ENCODE data around the gene COMTD1. TPM values are rescaled to one million over a fixed set of nuclear protein-coding genes. Genes with fewer than 3 reads are reported as not detected.
A peak's percentile ranks its signal among the peaks of the same experiment; 100 is the strongest.
"Not testable (repeated sequence)": the region's sequence is repeated elsewhere in the genome, so short reads cannot be mapped to it uniquely, and the experiment has no call there.

The COMTD1 gene
- total RNA-seq, 1 donor, result 13.4 TPM

DNA sequence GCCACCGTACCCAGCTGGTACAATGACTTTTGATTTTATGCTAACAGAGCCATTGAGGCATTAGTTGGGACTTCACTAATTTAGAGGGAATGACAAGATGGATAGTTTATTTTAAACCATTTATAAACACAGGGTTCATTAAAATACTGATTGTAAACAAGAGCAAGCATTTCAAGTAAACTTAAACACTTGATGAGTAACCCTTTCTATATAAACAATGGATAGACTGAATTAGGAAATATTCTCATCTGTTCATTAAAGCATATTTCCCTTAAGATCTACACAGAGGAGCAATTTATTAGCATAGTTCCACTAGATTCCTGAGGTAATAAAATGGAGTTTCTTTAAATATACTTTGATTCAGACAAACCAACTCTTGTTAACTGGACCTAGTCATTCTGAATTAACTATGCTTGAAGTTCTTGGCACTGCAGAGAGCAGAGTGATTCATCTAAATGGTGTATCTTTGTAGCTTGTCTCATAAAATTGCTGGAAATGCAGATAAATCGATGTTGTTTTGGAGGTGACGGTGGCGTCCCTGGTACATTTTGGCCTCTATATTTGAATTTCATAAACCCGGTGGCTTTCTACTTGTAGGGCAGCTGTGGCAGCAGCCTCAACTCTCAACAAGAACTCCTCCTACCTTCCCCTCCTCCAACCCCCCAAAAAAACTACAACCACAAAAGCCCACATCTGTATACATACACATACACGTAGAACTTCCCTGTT, 40.6 kb downstream of the COMTD1 start:
- H3K4me1 ChIP-seq (ENCODE audit: insufficient read depth, low read length), result peaks cover 24% of the 10 kb centered on the region
- H3K36me3 ChIP-seq (ENCODE audit: insufficient read depth, low read length), result peaks cover 2% of the 10 kb centered on the region
- DNase-seq (ENCODE audit: insufficient read length, low spot score, missing footprints), result peak; percentile 87
- peak overlapping the region; percentile 61 for H3K27ac ChIP-seq (ENCODE audit: low read depth, low read length)
- peak overlapping the region; percentile 46 for H3K4me2 ChIP-seq (ENCODE audit: insufficient read depth, low read length)
- no peaks in the 10 kb centered on the region for H3K27me3 ChIP-seq (ENCODE audit: insufficient read depth, low read length)
- H4K20me1 ChIP-seq (ENCODE audit: insufficient read depth, low read length), result peaks cover 2% of the 10 kb centered on the region
- no peak overlapping the region for H3K4me3 ChIP-seq (ENCODE audit: insufficient read depth, low read length)
- peaks cover 3% of the 10 kb centered on the region for H3K79me2 ChIP-seq (ENCODE audit: insufficient read depth, low read length)
- TF ChIP-seq, protein P1, sequence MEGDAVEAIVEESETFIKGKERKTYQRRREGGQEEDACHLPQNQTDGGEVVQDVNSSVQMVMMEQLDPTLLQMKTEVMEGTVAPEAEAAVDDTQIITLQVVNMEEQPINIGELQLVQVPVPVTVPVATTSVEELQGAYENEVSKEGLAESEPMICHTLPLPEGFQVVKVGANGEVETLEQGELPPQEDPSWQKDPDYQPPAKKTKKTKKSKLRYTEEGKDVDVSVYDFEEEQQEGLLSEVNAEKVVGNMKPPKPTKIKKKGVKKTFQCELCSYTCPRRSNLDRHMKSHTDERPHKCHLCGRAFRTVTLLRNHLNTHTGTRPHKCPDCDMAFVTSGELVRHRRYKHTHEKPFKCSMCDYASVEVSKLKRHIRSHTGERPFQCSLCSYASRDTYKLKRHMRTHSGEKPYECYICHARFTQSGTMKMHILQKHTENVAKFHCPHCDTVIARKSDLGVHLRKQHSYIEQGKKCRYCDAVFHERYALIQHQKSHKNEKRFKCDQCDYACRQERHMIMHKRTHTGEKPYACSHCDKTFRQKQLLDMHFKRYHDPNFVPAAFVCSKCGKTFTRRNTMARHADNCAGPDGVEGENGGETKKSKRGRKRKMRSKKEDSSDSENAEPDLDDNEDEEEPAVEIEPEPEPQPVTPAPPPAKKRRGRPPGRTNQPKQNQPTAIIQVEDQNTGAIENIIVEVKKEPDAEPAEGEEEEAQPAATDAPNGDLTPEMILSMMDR (IDR thresholded peaks at IDR 0.05; ENCODE audit: extremely low read depth, low read depth, low read length), result no peak
- H3K9me3 ChIP-seq (ENCODE audit: low read depth, low read length), result no peaks in the 10 kb centered on the region
- no peak overlapping the region for H2AFZ ChIP-seq (ENCODE audit: low read length)

DNA sequence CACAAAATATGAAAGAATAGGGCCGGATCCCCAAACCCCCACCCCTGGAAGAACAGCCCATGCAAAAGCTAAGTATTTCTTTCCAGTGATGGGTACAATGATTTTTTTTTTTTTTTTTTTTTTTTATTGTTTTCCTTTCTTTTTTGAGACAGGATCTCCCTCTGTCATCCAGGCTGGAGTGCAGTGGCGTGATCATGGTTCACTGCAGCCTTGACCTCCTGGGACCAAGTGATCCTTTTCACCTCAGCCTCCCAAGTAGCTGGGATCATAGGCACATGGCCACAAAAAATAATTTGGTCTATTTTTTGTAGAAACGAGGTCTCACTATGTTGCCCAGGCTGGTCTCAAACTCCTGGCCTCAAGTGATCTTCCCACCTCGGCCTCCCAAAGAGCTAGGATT, 41.1 kb downstream of the COMTD1 start:
- H2AFZ ChIP-seq (ENCODE audit: low read length); H3K36me3 ChIP-seq (ENCODE audit: insufficient read depth, low read length); H3K4me3 ChIP-seq (ENCODE audit: insufficient read depth, low read length); H3K27me3 ChIP-seq (ENCODE audit: insufficient read depth, low read length); DNase-seq (ENCODE audit: insufficient read length, low spot score, missing footprints); H4K20me1 ChIP-seq (ENCODE audit: insufficient read depth, low read length); H3K79me2 ChIP-seq (ENCODE audit: insufficient read depth, low read length); H3K9me3 ChIP-seq (ENCODE audit: low read depth, low read length): not testable (repeated sequence)
- Histone ChIP-seq H3K4me2 (ENCODE audit: insufficient read depth, low read length) (peak overlapping the region; percentile 46), H3K4me1 (ENCODE audit: insufficient read depth, low read length) (peaks cover 24% of the 10 kb centered on the region), H3K27ac (ENCODE audit: low read depth, low read length) (peak overlapping the region; percentile 61)

DNA sequence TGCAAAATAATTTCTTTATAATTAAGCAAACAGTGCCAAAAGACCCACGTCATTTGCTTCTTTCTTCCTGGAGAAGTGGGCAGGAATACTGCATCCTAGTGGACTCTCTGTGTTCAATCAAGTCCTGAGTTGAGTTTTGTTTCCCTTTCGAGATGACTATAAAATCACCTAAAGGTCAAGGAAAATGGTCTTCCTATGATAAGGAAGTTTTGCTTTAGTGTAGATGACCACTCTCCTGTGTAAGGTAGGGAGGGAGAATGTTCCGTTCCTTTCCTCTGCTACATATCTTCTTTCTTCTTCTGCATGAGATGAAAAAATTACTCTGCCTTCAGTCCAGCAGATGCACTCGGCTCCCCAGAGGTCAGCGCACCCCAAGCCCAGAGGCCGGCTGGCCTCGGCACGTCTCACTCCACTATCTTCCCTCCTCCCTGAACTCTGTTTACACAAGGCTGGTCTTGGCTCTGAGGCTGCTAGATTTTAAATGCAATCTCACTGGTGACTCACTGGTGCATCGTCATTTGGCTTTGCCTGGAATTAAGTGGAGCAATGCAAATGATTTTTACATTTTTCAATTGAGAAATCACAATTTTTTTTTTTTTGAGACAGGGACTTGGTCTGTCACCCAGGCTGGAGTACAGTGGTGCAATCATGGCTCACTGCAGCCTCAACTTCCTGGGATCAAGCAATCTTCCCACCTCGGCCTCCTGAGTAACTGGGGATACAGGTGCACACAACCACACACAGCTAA, 43.8 kb downstream of the COMTD1 start:
- Histone ChIP-seq H3K79me2 (ENCODE audit: insufficient read depth, low read length) (peaks cover 3% of the 10 kb centered on the region), H3K36me3 (ENCODE audit: insufficient read depth, low read length) (peaks cover 2% of the 10 kb centered on the region), H3K4me2 (ENCODE audit: insufficient read depth, low read length) (peak overlapping the region; percentile 94), H3K9me3 (ENCODE audit: low read depth, low read length) (no peaks in the 10 kb centered on the region), H3K4me1 (ENCODE audit: insufficient read depth, low read length) (peaks cover 24% of the 10 kb centered on the region), H3K27me3 (ENCODE audit: insufficient read depth, low read length) (no peaks in the 10 kb centered on the region), H2AFZ (ENCODE audit: low read length) (no peak overlapping the region), H3K27ac (ENCODE audit: low read depth, low read length) (peak overlapping the region; percentile 92), H3K4me3 (ENCODE audit: insufficient read depth, low read length) (peak overlapping the region; percentile 56), H4K20me1 (ENCODE audit: insufficient read depth, low read length) (peaks cover 2% of the 10 kb centered on the region)
- peak; percentile 87 for DNase-seq (ENCODE audit: insufficient read length, low spot score, missing footprints)
- TF ChIP-seq, protein P1 (IDR thresholded peaks at IDR 0.05; ENCODE audit: extremely low read depth, low read depth, low read length), result peak; percentile 11

DNA sequence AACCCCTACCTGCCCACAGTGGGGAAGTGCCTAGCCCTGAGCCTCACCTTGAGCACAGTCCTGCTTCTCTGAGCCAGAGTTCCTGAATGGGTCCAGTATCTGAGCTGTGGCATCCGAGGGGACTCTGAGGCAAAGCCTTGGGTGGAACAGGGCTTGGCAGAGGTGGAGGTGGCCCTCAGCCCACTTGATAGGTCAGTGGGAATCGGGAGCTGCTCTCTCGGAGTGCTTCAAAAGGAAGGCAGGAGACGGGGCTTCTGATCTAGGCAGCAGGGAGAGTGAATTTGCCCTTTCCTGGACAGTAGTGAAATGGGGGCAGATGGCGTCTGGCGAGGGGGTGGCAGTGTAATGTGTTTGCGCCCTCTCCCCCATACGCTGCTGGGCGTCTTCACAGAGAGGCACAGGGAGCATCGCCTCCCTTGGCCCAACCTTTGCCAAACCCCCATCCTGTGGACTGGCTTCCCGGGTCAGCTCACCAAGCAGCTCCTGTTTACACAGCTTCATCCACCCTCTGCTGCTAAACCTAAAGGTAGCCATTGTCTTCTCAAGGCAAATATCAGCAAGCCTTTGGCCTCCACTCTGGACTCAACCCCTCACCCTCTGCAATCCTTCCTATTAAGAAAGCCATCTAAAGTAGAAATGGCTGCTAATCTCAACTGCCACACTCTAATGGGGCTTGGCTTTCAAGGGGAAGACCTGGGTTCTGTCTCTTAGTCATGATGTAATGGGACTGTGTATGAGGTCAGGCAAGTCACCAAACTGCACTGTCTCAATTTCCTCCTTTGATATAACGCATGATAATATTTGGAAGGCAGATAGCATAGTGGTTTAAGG, 46.3 kb downstream of the COMTD1 start:
- no peak overlapping the region for H3K4me3 ChIP-seq (ENCODE audit: insufficient read depth, low read length)
- H3K27me3 ChIP-seq (ENCODE audit: insufficient read depth, low read length), result no peaks in the 10 kb centered on the region
- H3K4me2 ChIP-seq (ENCODE audit: insufficient read depth, low read length), result no peak overlapping the region
- H3K9me3 ChIP-seq (ENCODE audit: low read depth, low read length), result no peaks in the 10 kb centered on the region
- TF ChIP-seq, protein P1 (IDR thresholded peaks at IDR 0.05; ENCODE audit: extremely low read depth, low read depth, low read length), result no peak
- H3K36me3 ChIP-seq (ENCODE audit: insufficient read depth, low read length), result peaks cover 2% of the 10 kb centered on the region
- peaks cover 2% of the 10 kb centered on the region for H4K20me1 ChIP-seq (ENCODE audit: insufficient read depth, low read length)
- H2AFZ ChIP-seq (ENCODE audit: low read length), result no peak overlapping the region
- peaks cover 13% of the 10 kb centered on the region for H3K4me1 ChIP-seq (ENCODE audit: insufficient read depth, low read length)
- H3K27ac ChIP-seq (ENCODE audit: low read depth, low read length), result no peak overlapping the region
- H3K79me2 ChIP-seq (ENCODE audit: insufficient read depth, low read length), result peaks cover 3% of the 10 kb centered on the region
- DNase-seq (ENCODE audit: insufficient read length, low spot score, missing footprints), result no peak

DNA sequence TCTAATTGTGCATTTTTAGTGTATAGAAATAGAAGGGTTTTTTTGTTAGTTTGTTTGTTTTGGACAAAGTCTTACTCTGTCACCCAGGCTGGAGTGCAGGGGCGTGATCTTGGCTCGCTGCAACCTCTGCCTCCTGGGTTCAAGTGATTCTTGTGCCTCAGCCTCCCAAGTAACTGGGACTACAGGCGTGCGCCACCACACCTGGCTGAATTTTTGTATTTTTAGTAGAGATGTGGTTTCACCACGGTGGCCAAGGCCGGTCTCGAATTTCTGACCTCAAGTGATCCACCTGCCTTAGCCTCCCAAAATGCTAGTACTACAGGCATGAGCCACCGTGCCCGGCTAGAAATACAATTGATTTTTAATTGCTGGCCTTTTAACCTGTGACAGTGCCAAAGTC, 47.2 kb downstream of the COMTD1 start:
- H3K36me3 ChIP-seq (ENCODE audit: insufficient read depth, low read length); H3K9me3 ChIP-seq (ENCODE audit: low read depth, low read length); H3K27me3 ChIP-seq (ENCODE audit: insufficient read depth, low read length); H2AFZ ChIP-seq (ENCODE audit: low read length); H3K4me2 ChIP-seq (ENCODE audit: insufficient read depth, low read length); H3K79me2 ChIP-seq (ENCODE audit: insufficient read depth, low read length); H3K27ac ChIP-seq (ENCODE audit: low read depth, low read length); H3K4me3 ChIP-seq (ENCODE audit: insufficient read depth, low read length); H4K20me1 ChIP-seq (ENCODE audit: insufficient read depth, low read length); DNase-seq (ENCODE audit: insufficient read length, low spot score, missing footprints): not testable (repeated sequence)
- peaks cover 12% of the 10 kb centered on the region for H3K4me1 ChIP-seq (ENCODE audit: insufficient read depth, low read length)

Data from osteoblast (primary cell).